HPDE6-E6E7 (cell line): ENCODE measurements around the gene PLEKHB2.
A peak's percentile ranks its signal among the peaks of the same experiment; 100 is the strongest.
"Not testable (repeated sequence)": the region's sequence is repeated elsewhere in the genome, so short reads cannot be mapped to it uniquely, and the experiment has no call there.

Experiments
- DNase-seq: peaks from one replicate; pipeline ENCODE4 v3.0.0; 2011; ENCODE audit warnings: missing footprints; ENCODE audit errors: extremely low spot score

The PLEKHB2 gene

GRCh38 chr2:131093696-131094462 is 11.3 kb upstream of the PLEKHB2 start:
- no peak for DNase-seq

GRCh38 chr2:131094463-131095281 is 10.5 kb upstream of the PLEKHB2 start:
- DNase-seq = peak; percentile 20

- DNase-seq = no peak
Measured at GRCh38 chr2:131103165-131103564, 2.0 kb upstream of the PLEKHB2 start.

- peak; percentile 52 for DNase-seq
Measured at GRCh38 chr2:131104487-131105155, 515 bp upstream of the PLEKHB2 start.

DNA sequence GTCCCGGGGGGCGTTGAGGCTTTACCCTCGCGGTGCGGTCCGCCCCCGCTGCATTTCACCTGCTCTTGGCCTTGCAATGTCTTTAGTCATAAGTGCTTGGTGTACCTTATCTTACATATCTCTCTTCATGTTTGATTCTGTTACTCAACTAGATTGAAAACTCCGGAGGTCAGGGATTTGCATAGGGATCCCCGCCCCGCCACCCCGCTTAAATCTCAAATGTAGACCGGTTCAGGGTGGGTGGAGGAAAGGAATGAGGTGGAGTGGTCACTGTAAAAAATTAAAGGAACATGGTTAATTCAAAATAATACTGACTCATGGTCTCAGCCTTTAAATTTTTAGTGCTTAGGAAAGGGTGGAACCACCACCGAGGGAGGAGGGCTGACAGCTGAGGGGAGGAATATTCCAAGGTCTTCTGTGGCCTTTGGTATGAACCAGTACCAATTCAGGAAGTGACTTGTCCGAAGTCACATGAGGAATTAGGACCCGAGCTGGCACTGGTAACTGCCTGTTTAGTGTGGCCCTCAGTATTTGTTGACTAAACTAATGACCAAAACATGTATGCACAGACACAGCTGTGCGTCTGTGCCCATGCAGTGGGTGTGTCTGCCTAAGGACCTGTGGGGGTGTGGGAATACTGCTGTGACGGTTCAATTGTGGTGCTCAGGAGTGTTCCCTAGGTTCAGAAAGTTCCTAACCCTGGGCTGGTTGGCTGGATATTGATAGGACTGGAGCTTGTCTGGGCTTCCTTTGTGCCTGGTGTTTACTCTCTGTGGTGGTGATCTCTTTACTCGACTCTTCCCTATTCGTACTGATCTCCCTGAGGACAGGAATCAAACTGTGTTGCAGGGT is 1.0 kb downstream of the PLEKHB2 start:
- peak; percentile 25 for DNase-seq

- no peak for DNase-seq
Measured at GRCh38 chr2:131112529-131112928, 7.4 kb downstream of the PLEKHB2 start.

DNA sequence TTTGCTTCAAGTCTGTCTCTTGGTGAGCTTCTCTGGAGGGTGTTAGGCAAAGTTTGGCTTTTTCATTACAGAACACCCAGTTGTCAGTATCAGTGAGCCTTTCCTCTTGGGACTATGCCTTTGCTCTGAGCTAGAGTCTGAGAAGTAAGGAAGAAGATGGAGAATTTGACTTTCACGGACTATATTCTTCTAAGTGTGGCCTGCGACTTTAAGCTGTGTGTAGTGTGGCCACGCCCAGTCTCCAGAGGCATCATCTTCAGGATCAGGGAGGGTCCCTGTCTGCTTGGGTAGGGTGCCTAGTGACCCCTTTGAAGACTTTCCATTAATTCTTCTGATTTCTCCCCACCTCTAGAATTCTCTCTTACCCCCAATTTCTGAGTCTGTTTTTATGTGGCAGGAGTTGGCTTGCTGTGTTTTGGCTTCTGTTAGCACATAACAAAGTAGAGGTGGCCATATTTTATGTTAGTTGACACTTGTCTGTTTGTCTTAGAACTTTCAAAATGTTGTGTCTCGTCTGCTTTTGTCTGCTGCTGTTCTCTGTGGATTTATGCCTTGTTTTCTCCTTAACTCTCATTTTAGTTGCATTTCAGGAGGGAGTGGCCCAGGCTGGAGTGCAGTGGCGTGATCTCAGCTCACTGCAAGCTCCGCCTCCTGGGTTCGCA is 8.6 kb downstream of the PLEKHB2 start:
- no peak for DNase-seq

DNA sequence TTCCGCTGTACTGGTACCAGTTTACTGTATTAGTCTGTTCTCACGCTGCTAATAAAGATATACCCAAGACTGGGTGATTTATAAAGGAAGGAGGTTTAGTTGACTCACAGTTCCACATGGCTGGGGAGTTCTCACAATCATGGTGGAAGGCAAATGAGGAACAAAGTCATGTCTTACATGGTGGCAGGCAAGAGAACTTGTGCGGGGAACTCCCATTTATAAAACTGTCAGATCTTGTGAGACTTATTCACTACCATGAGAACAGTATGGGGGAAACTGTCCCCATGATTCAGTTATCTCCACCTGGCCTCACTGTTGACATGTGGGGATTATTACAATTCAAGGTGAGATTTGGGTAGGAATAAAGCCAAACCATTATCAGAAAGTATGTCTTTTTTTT is 9.8 kb downstream of the PLEKHB2 start:
- DNase-seq = not testable (repeated sequence)

DNA sequence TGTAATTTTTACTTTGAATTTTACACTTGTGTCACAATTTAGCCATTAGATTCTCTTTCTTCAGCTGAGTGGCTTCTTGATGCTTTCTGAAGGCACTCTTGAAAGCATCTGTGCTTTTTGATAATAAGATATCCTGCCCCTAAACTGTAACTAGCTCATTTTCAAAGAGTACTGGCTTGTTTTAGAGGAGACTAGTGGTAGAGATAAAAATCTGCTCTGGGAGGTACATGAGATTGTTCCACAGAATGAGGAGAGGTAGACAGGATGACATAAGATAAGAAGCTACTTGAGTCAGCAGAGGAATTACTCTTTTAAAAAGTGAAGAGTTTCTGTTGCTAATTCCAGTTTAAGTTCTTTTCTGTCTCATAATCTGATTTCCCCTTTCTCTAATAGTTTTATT is 10.6 kb downstream of the PLEKHB2 start:
- no peak for DNase-seq

GRCh38 chr2:131120815-131121317 is 15.7 kb downstream of the PLEKHB2 start:
- DNase-seq = no peak

DNA sequence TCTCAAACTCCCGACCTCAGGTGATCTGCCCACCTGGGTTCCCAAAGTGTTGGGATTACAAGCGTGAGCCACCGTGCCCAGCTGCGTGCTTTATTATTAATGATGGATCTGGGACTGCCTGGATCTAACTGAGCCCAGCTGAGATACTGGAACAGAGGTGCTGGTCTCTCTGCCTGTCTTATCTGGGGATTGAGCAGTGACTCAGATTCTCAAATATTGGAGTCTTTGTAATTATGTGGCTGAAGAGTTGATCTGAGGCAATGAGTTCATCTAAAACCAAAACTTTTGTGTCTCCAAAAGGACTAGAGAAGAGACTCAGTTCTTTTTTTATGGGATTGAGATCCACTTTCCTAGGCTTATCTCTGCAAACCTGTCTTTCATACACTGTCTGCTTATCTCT is 16.3 kb downstream of the PLEKHB2 start:
- no peak for DNase-seq

DNA sequence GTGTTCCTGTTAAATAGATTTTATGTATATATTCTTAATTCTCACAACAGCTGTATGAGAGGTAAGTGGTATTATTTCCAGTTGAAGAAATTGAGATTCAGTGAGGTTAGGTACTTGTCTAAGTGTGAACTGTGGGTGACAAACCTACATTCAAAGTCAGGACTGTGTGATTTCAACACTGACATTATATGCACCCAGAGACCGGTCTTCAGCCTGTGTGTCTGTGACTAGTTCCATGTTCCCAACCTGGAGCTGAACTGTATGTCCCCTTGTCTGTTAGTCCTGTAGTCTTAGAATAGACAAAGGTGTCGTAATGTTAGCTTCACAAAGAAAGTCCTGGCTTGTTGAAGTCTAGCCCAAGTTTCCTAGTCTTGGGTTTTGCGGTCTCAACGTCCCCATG is 17.4 kb downstream of the PLEKHB2 start:
- DNase-seq = no peak

DNA sequence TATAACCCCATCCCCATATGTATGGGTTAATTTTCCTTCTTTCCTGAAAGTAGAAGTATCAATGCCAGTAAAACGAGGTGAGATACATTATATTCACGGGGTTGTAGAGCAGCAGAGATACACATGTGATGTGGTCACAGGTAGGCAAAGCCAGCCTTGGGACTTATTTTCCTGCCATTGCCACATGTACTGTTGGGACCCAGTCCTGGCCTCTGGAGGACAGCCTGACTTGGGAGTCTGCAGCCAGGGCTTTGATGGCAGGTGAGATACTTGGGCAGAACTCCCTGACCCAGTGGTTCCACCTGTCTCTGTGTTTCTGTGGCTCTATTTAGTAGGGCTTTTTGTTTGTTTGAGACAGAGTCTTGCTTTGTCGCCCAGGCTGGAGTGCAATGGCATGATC is 18.1 kb downstream of the PLEKHB2 start:
- no peak for DNase-seq

DNA sequence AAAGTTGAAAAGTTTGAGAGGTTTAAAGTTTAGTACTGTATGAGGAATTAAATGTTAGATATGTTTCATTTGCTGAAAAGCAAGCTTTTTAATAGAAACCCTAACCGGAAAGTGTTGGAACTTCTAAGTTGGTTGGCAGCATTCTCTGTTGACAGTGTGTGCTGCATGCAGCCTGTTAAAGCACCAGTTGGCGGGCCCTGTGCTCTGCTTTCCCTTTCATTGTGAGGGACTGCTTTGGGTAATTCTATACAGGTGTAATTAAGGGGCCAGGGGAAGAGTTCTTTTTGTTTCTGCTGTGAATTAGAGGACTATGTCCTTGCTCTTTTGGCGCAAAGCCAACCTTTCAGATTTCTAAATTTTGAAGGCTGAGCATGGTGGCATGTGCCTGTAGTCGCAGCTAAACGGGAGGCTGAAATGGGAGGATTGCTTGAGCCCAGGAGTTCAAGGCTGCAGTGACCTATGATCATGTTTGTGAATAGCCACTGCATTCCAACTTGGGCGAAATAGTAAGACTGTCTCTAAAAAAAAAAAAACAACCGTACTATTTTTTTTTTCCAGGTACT is 20.1 kb downstream of the PLEKHB2 start:
- DNase-seq = no peak

DNA sequence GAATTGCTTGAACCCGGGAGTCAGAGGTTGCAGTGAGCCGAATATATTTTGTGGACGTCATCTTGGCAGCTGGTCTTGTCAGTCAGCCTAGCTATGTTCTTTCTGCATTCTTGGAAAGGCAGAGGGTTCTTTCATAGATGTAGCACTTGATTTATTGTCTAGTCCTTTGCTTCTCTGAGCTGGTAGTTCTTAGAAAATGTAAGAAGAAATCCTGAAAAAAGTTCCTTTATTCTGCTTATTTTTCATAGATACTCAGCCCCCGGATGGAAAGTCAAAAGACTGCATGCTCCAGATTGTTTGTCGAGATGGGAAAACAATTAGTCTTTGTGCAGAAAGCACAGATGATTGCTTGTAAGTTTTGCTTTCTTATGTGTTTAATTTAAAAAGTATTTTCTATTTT is 21.3 kb downstream of the PLEKHB2 start:
- no peak for DNase-seq

- DNase-seq = no peak
Measured at GRCh38 chr2:131127076-131127475, 21.9 kb downstream of the PLEKHB2 start.

DNA sequence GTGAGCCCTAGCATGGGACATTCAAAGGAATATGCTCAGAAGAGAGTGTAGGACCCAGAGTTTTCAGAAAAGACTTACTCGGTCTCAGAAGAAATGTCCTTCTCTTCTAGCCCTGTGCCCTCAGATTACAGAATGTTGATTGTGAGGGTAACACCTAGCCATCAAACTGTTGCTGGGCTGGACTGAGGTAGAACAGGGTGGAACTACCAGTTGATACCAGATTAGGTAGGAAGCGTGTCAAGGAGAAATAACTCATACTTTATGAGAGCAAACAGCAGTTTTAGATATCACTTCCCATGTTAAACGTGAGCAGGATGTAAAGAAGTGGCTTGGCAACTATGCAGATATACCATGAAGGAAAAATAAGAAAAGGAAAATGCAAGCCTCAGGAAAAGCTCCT is 22.8 kb downstream of the PLEKHB2 start:
- no peak for DNase-seq

- DNase-seq = no peak
Measured at GRCh38 chr2:131130298-131130596, 25.1 kb downstream of the PLEKHB2 start.

- DNase-seq = no peak
Measured at GRCh38 chr2:131132729-131133128, 27.6 kb downstream of the PLEKHB2 start.

DNA sequence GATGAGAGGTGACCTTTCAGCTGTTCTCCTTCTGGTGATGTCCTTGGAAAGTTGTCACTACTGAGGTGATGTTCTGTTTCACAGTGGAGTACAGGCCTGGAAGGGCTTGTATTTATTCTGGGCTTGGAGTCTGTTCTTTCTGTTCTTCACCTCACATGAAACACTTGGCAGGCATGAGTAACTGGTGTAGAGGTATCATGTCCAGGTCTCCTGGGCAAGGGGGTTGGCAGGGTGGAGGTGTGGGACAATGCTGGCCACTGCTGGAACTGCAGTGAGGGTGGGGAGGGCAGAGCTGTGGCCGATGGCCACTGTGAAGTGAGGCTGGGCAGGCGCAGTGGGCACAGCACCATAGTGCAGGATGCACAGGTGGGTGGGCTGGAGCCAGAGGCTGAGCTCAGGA is 35.4 kb downstream of the PLEKHB2 start:
- DNase-seq = no peak

GRCh38 chr2:131142849-131143248 is 37.7 kb downstream of the PLEKHB2 start:
- DNase-seq = no peak
